SK-N-SH (cell line): ENCODE measurements around the gene TKTL1. TPM values are rescaled to one million over a fixed set of nuclear protein-coding genes. Genes with fewer than 3 reads are reported as not detected.
"Not testable (repeated sequence)": the region's sequence is repeated elsewhere in the genome, so short reads cannot be mapped to it uniquely, and the experiment has no call there.

Experiments
- CTCF ChIA-PET: fragments of 300-600, 350-600 bp; formaldehyde crosslinking; extraction: SDS; loops from one replicate; lab custom pipeline; 2021; lab: Yijun Ruan, JAX
- POLR2A ChIA-PET: fragments of 350-600 bp; sonication (Branson Sonifier 250); formaldehyde crosslinking; extraction: SDS; loops from one replicate; lab custom pipeline; 2020; ENCODE audit warnings: antibody characterized with exemption, inconsistent platforms; lab: Yijun Ruan, JAX
- DNase-seq: peaks from one replicate; pipeline ENCODE4 v3.0.0; 2012
- H2AFZ ChIP-seq: fragments of 200-600 bp; sonication (generic); 2 replicates; pipeline ENCODE4 v1.8.1; 2016; ENCODE audit warnings: antibody characterized with exemption, mild to moderate bottlenecking, low read depth
- H3F3A ChIP-seq: fragments of 200-600 bp; sonication (generic); replicated peaks from 2 replicates; pipeline ENCODE3; 2016; ENCODE audit warnings: antibody characterized with exemption, mild to moderate bottlenecking; ENCODE audit not compliant: insufficient read depth
- H3K27ac ChIP-seq, 2 experiments: fragments of 200-500 bp in 1 of 2; fragments of 200-600 bp in 1 of 2; sonication (Bioruptor generic) in 1 of 2; sonication (generic), shearing (Covaris generic) in 1 of 2; 2 replicates each; pipeline versions ENCODE4 v1.5.1 to v1.6.1; 2014 to 2016; ENCODE audit warnings: low read depth in 2 of 2, inconsistent platforms in 1 of 2, low read length in 1 of 2, mild to moderate bottlenecking in 1 of 2, mixed read lengths in 1 of 2
- H3K27me3 ChIP-seq: fragments of 200-600 bp; sonication (generic), shearing (Covaris generic); 2 replicates; pipeline ENCODE4 v1.6.1; 2016; ENCODE audit warnings: mixed run types; ENCODE audit not compliant: insufficient read depth
- H3K36me3 ChIP-seq, 2 experiments: fragments of 200-500 bp in 1 of 2; fragments of 200-600 bp in 1 of 2; sonication (Bioruptor generic) in 1 of 2; sonication (generic) in 1 of 2; replicated peaks in 1 of 2; 2 replicates each; pipeline versions ENCODE3 to v1.5.1; 2014 to 2016; ENCODE audit warnings: low read length in 1 of 2, mild to moderate bottlenecking in 1 of 2; ENCODE audit not compliant: insufficient read depth in 2 of 2, control insufficient read depth in 1 of 2
- H3K4me1 ChIP-seq, 2 experiments: fragments of 200-500 bp in 1 of 2; fragments of 200-600 bp in 1 of 2; sonication (Bioruptor generic) in 1 of 2; sonication (generic), shearing (Covaris generic) in 1 of 2; 2 replicates each; pipeline versions ENCODE4 v1.5.1 to v1.6.1; 2014 to 2016; ENCODE audit warnings: low read depth in 1 of 2, low read length in 1 of 2, mixed run types in 1 of 2; ENCODE audit not compliant: insufficient read depth in 2 of 2, control insufficient read depth in 1 of 2
- H3K4me2 ChIP-seq: fragments of 200-600 bp; sonication (generic), shearing (Covaris generic); 2 replicates; pipeline ENCODE4 v1.6.1; 2017; ENCODE audit warnings: mixed run types
- H3K4me3 ChIP-seq, 2 experiments: fragments of 200-500 bp in 1 of 2; fragments of 200-600 bp in 1 of 2; sonication (Bioruptor generic) in 1 of 2; sonication (generic), shearing (Covaris generic) in 1 of 2; 2 replicates each; pipeline versions ENCODE4 v1.5.1 to v1.8.1; 2014 to 2016; ENCODE audit warnings: low read depth in 2 of 2, inconsistent platforms in 1 of 2, low read length in 1 of 2, mild to moderate bottlenecking in 1 of 2, mixed read lengths in 1 of 2, moderate library complexity in 1 of 2
- H3K79me2 ChIP-seq: fragments of 200-600 bp; sonication (generic); 2 replicates; pipeline ENCODE4 v1.8.1; 2017; ENCODE audit warnings: mild to moderate bottlenecking; ENCODE audit not compliant: insufficient read depth
- H3K9ac ChIP-seq: fragments of 200-600 bp; sonication (generic); 2 replicates; pipeline ENCODE4 v1.6.1; 2017; ENCODE audit warnings: mixed run types
- H3K9me2 ChIP-seq: fragments of 200-600 bp; sonication (generic); 2 replicates; pipeline ENCODE4 v1.6.1; 2017; ENCODE audit warnings: mixed run types
- H3K9me3 ChIP-seq: fragments of 200-600 bp; sonication (generic); 2 replicates; pipeline ENCODE4 v1.6.1; 2017; ENCODE audit warnings: mixed run types, mild to moderate bottlenecking, moderate library complexity
- H4K20me1 ChIP-seq: fragments of 200-600 bp; sonication (generic); 2 replicates; pipeline ENCODE4 v1.6.1; 2017; ENCODE audit warnings: mild to moderate bottlenecking, mixed run types; ENCODE audit not compliant: insufficient read depth
- CHD2 ChIP-seq: fragments of 150-350 bp; IDR thresholded peaks from 2 replicates; pipeline ENCODE4 v1.6.1; 2018; ENCODE audit warnings: low read length; ENCODE audit not compliant: partially characterized antibody
- EZH2phosphoT487 ChIP-seq: fragments of 200-600 bp; sonication (generic); IDR thresholded peaks from 2 replicates; pipeline ENCODE4 v1.6.1; 2017; ENCODE audit warnings: low read depth, mixed run types, mild to moderate bottlenecking, antibody characterized with exemption, moderate library complexity, borderline replicate concordance
- GATA2 ChIP-seq: sonication (generic); formaldehyde crosslinking; IDR thresholded peaks from 2 replicates; pipeline ENCODE4 v1.5.0; 2020; ENCODE audit warnings: mild to moderate bottlenecking, missing genetic modification reagents
- MEF2A ChIP-seq: IDR thresholded peaks from 2 replicates; pipeline ENCODE4 v1.4.0; 2012; ENCODE audit warnings: low read depth, borderline replicate concordance
- NFIC ChIP-seq: IDR thresholded peaks from 2 replicates; pipeline ENCODE4 v1.4.0; 2012; ENCODE audit warnings: borderline replicate concordance
- RCOR1 ChIP-seq: fragments of 150-350 bp; IDR thresholded peaks from 2 replicates; pipeline ENCODE4 v1.6.1; 2017; ENCODE audit warnings: antibody characterized with exemption, low read length
- RFX5 ChIP-seq: IDR thresholded peaks from 2 replicates; pipeline ENCODE4 v1.6.1; 2012; ENCODE audit warnings: mild to moderate bottlenecking, improper control_type of control experiment, low read length
- SIN3A ChIP-seq: IDR thresholded peaks from 2 replicates; pipeline ENCODE4 v1.6.1; 2012; ENCODE audit warnings: low read depth, mild to moderate bottlenecking, low read length, moderate library complexity, borderline replicate concordance
- WGBS: methylation state at CpG from one replicate; pipeline ENCODE4 v1.1.6; 2017; ENCODE audit warnings: low lambda C conversion rate; 5-methylcytosine and 5-hydroxymethylcytosine counted together
- polyA plus RNA-seq, 3 experiments: library from polyadenylated mRNA; depleted of rRNA; stranded (reverse); fragments of >200 nt; gene quantifications; 2 replicates each; pipeline ENCODE4 v1.2.3, GENCODE V29; 2012
- TF ChIP-seq, protein P1 (sequence below): fragments of 150-350 bp; IDR thresholded peaks from 2 replicates; pipeline ENCODE4 v1.6.1; 2016; ENCODE audit warnings: mild to moderate bottlenecking, low read depth, low read length
- TF ChIP-seq, protein P2 (sequence below): fragments of 150-350 bp; IDR thresholded peaks from 2 replicates; pipeline ENCODE4 v1.6.1; 2017; ENCODE audit warnings: antibody characterized with exemption, low read length, low read depth, borderline replicate concordance
- TF ChIP-seq, protein P3 (sequence below): IDR thresholded peaks from 2 replicates; pipeline ENCODE4 v1.4.0; 2012; ENCODE audit warnings: low read depth

TKTL1 gene
- polyA plus RNA-seq, 1 of the 3 experiments (the other 2 are of a cell fraction): not detected

DNA sequence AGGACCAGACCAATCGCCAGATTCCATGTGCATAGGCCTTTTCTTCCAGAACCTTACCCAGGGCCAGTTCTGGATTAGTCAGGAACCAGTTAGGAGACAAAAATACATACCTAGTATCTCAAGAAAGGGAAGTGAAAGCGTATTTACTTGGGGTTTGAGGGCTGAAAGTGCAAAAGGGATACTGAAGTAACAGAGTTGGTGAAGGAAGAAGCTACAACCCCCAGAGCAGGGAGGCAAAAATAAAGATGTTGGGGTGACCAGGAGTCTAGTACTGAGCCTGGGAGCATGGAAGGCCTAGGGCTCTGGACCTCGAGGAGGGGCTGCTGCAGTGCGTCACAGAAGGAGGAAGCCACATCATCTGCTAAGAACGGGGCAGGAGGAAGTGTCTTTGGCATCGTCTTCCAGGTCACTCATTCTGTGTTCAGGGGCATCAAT lies 38.3 kb downstream of the TKTL1 start:
- Histone ChIP-seq H3K4me2 (no peak overlapping the region), H4K20me1 (no peaks in the 10 kb centered on the region), H3K9ac (no peak overlapping the region), H3K4me3 (no peak overlapping the region), H3K9me3 (no peaks in the 10 kb centered on the region), H3K27ac (no peak overlapping the region), H3K27me3 (peaks cover 46% of the 10 kb centered on the region; the same call in 1 of the 2 replicates), H3K9me2 (no peaks in the 10 kb centered on the region), H3K79me2 (no peaks in the 10 kb centered on the region), H3F3A (no peaks in the 10 kb centered on the region), H3K4me1 (no peaks in the 10 kb centered on the region), H2AFZ (no peak overlapping the region), H3K36me3 (no peaks in the 10 kb centered on the region)
- POLR2A ChIA-PET: no interaction called here
- 41% methylated on average over 4 of the region's 6 CpGs for WGBS
- TF ChIP-seq, protein P1, sequence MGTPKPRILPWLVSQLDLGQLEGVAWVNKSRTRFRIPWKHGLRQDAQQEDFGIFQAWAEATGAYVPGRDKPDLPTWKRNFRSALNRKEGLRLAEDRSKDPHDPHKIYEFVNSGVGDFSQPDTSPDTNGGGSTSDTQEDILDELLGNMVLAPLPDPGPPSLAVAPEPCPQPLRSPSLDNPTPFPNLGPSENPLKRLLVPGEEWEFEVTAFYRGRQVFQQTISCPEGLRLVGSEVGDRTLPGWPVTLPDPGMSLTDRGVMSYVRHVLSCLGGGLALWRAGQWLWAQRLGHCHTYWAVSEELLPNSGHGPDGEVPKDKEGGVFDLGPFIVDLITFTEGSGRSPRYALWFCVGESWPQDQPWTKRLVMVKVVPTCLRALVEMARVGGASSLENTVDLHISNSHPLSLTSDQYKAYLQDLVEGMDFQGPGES: no peak
- TF ChIP-seq RFX5: no peak
- TF ChIP-seq, protein P2, sequence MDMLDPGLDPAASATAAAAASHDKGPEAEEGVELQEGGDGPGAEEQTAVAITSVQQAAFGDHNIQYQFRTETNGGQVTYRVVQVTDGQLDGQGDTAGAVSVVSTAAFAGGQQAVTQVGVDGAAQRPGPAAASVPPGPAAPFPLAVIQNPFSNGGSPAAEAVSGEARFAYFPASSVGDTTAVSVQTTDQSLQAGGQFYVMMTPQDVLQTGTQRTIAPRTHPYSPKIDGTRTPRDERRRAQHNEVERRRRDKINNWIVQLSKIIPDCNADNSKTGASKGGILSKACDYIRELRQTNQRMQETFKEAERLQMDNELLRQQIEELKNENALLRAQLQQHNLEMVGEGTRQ: no peak
- no peak for TF ChIP-seq SIN3A
- TF ChIP-seq RCOR1: no peak
- CTCF ChIA-PET: interaction anchor here (1.5 kb wide), 1 partner anchor 26 kb away, joined by 5 read pairs; no protein-coding TSS in a partner anchor
- no peak for DNase-seq

DNA sequence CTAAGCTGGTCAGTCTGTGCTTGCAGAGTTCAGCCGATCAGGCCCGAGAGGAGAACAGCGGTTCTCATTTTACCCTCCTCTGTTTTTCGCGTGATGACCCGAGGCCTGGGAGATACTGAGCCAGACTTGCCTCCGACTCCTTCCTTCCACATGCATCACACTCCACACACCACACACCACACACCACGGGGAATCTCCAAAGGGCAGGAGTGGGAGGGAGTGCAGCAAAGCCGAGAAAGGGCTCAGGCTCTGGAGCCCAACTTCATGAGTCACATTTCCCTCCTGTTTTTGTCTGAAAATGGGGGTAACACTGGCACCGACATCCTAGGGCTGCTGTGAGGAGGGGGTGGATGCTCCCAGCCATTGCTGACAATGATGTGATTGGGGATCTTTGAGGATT lies 38.9 kb downstream of the TKTL1 start:
- Histone ChIP-seq H3F3A (no peaks in the 10 kb centered on the region), H4K20me1 (no peaks in the 10 kb centered on the region), H2AFZ (no peak overlapping the region), H3K27ac (no peak overlapping the region), H3K9ac (no peak overlapping the region), H3K36me3 (no peaks in the 10 kb centered on the region), H3K9me2 (no peaks in the 10 kb centered on the region), H3K4me1 (no peaks in the 10 kb centered on the region), H3K4me3 (no peak overlapping the region), H3K4me2 (no peak overlapping the region), H3K27me3 (peaks cover 41% of the 10 kb centered on the region; the same call in 1 of the 2 replicates), H3K9me3 (no peaks in the 10 kb centered on the region), H3K79me2 (no peaks in the 10 kb centered on the region)
- no peak for DNase-seq
- CTCF ChIA-PET: interaction anchor here (1.5 kb wide), 1 partner anchor 26 kb away, joined by 5 read pairs; no protein-coding TSS in a partner anchor
- 59% methylated on average over 10 of the region's 10 CpGs for WGBS
- POLR2A ChIA-PET: no interaction called here
- no peak for TF ChIP-seq RCOR1
- no peak for TF ChIP-seq NFIC
- TF ChIP-seq GATA2 (CRISPR knock-in tag): no peak
- TF ChIP-seq MEF2A: no peak
- TF ChIP-seq CHD2: no peak
- TF ChIP-seq EZH2phosphoT487: no peak
- TF ChIP-seq, protein P3, sequence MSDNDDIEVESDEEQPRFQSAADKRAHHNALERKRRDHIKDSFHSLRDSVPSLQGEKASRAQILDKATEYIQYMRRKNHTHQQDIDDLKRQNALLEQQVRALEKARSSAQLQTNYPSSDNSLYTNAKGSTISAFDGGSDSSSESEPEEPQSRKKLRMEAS: no peak

DNA sequence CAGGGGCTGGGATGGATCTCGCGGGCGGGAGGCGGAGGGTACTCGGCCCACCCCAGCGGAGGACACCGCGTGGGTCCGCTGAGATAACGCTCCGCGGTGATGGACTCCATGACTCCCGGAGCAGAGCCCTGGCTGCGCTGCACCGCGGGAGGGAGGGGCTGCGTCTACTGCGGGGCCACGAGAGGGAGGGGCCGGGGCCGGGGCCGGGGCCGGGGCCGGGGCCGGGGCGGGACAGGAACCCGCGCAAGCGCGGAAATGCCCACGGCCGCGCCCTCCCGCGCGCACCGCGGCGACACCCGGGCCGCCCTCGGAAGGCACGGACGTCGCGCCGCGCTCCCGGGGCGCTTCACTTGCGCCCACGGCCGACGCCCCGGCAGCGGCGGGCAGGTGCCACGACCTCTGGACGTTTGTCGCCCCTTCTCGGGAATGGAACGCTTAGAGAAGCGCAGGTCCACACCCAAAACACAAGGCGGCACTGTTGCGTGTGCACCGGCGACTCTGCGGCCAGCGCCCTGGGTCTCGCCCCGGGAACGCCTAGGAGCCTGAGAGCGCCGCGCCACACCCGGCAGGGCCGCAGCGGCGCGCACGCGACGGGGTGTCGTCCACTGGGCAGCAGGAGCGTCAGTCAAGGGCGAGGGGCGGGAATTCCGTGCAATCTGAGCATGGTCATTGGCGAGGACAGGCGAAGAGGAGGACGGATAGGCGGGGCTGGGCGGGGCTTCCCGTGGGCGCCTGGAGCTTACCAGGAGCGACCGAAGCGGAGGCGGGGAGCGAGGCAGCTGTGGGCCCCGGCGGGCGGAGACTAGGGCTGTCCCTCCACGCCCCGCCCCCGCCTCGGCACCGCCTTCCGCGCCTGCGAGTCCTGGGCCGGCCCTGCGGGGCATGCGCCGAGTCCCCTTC lies 46.1 kb downstream of the TKTL1 start:
- H3F3A ChIP-seq, H3K4me1 ChIP-seq, CTCF ChIA-PET, H3K4me2 ChIP-seq, H3K79me2 ChIP-seq, H2AFZ ChIP-seq, H4K20me1 ChIP-seq, H3K27me3 ChIP-seq, H3K9me3 ChIP-seq, POLR2A ChIA-PET, H3K36me3 ChIP-seq, DNase-seq, H3K9me2 ChIP-seq, H3K9ac ChIP-seq: not testable (repeated sequence)
- WGBS: no CpG with 5 or more reads among the region's 115 CpGs
- peak overlapping the region in 1 of 2 experiments; percentile 35; a peak in 2 of 4 replicates for H3K4me3 ChIP-seq
- peak overlapping the region in 1 of 2 experiments; percentile 69; a peak in 1 of 4 replicates for H3K27ac ChIP-seq

DNA sequence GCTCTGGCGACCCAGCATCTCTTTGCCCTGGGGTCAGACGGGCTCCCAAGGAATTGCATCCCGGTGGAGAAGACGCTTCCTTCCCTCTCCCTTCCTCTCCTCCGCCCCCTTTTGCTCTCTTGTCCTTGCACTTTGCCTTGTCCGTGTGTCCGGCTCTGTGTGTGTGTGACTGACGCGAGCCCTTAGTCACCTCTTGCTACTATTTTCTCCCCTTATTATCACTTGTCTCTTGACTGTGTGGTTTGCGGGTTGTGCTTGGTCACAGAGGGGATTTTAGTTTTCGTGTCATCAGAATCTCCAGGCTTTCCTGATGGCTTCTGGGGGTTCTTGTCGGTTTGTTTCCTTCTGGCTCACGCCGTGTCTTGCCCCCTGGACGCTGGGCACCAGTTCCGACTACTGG lies 47.5 kb downstream of the TKTL1 start:
- H4K20me1 ChIP-seq, POLR2A ChIA-PET, H3K9me2 ChIP-seq, H3K9me3 ChIP-seq, H3K9ac ChIP-seq, CTCF ChIA-PET, DNase-seq, H3K4me3 ChIP-seq, H3K27me3 ChIP-seq, H3K36me3 ChIP-seq, H3F3A ChIP-seq, H3K4me1 ChIP-seq, H3K4me2 ChIP-seq, H3K27ac ChIP-seq, H2AFZ ChIP-seq, H3K79me2 ChIP-seq: not testable (repeated sequence)
- no CpG with 5 or more reads among the region's 16 CpGs for WGBS
